IPS DF 6.9 (cell line): ENCODE data around the gene ATP6V1G2.
"Not testable (repeated sequence)": the region's sequence is repeated elsewhere in the genome, so short reads cannot be mapped to it uniquely, and the experiment has no call there.

Experiments used
- DNase-seq: peaks from one replicate; pipeline ENCODE4 v3.0.0-alpha.2; 2013; ENCODE audit warnings: low read depth, low spot score
- H3K27ac ChIP-seq: one replicate; pipeline ENCODE4 v1.5.1; 2013; ENCODE audit warnings: low read length, control low read depth
- H3K27me3 ChIP-seq: 2 replicates; pipeline ENCODE4 v1.6.1; 2013; ENCODE audit warnings: mild to moderate bottlenecking, low read length; ENCODE audit not compliant: control insufficient read depth, insufficient read depth
- H3K36me3 ChIP-seq: 2 replicates; pipeline ENCODE4 v1.6.1; 2013; ENCODE audit warnings: low read length; ENCODE audit not compliant: control insufficient read depth, insufficient read depth
- H3K4me1 ChIP-seq: 2 replicates; pipeline ENCODE4 v1.6.1; 2013; ENCODE audit warnings: low read length; ENCODE audit not compliant: control insufficient read depth, insufficient read depth
- H3K4me3 ChIP-seq: 2 replicates; pipeline ENCODE4 v1.5.1; 2013; ENCODE audit warnings: mild to moderate bottlenecking, low read length
- H3K9me3 ChIP-seq: 2 replicates; pipeline ENCODE4 v1.6.1; 2013; ENCODE audit warnings: low read length, inconsistent platforms; ENCODE audit not compliant: control insufficient read depth, insufficient read depth
- WGBS: extraction: QIAGEN DNeasy Blood & Tissue Kit; methylation state at CpG from one replicate; pipeline ENCODE4 v1.1.7; 2013; ENCODE audit warnings: mixed read lengths, missing lambda C conversion rate; ENCODE audit not compliant: insufficient read length, insufficient coverage; 5-methylcytosine and 5-hydroxymethylcytosine counted together

ATP6V1G2 gene

DNA sequence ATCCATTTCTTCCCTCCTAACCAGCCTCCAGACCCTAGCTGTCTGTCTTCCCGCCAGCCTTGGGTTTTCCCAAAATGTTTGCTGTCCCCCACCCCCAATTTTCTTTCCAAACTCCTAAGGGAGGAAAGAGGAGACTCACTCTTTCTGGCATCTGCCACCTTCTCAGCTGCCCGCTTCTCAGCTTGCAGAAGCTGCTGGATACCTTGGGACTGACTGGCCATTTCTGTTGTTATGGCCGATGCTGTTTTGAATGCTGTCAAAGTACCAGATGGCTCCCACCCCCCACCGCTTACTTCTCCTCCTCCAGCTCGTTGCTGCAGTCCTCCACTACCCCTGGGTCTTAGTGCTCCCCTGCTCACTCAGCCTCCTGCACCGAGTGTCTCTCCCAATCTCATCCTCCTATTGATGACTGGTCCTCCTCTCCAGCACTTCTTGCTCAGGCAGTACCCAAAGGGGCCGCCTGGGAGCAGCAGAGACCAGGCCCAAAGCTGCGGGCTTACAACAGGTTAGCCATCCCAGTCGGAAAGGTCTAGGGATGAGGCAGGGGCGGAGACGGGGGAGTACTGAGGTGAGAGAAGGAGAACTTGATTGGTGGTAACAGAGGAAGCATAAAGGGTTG lies at the start of gene ATP6V1G2:
TSS of gene ATP6V1G2 (minus strand) at position 270 of the 619 bp plus-strand sequence. CDS start at position 221, 49 bp downstream.
- no peak within 1 kb of the TSS for H3K27ac ChIP-seq
- no peaks in the 10 kb centered on the region for H3K27me3 ChIP-seq
- peaks cover 1% of the 10 kb centered on the region; the same call in 1 of the 2 replicates for H3K4me1 ChIP-seq
- peak within 1 kb of the TSS; percentile 34; the same call in 1 of the 2 replicates for H3K4me3 ChIP-seq
- H3K36me3 ChIP-seq, result no peaks in the 10 kb centered on the region
- H3K9me3 ChIP-seq, result no peaks in the 10 kb centered on the region
- peak; percentile 92 for DNase-seq
- WGBS, result no CpG with 5 or more reads among the region's 11 CpGs

DNA sequence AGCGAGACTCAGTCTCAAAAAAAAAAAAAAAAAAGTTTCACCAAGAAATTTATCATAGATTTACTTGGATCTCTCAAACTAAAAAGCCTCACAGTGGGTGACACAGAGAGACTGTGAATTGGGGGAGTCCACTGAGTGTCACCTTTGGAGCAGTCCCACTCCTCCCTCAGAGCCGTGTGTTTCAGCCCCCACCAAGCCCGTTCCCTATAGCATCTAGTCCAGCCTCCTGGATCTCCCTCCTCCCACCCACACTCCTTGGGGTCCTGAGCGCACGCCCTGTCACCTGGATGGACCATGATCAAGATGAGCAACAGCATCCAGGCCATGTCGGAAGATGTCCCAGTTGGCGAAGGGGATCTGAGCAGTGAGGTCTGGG lies 46.0 kb upstream of the ATP6V1G2 start:
- DNase-seq, result no peak
- WGBS, result no CpG with 5 or more reads among the region's 7 CpGs

DNA sequence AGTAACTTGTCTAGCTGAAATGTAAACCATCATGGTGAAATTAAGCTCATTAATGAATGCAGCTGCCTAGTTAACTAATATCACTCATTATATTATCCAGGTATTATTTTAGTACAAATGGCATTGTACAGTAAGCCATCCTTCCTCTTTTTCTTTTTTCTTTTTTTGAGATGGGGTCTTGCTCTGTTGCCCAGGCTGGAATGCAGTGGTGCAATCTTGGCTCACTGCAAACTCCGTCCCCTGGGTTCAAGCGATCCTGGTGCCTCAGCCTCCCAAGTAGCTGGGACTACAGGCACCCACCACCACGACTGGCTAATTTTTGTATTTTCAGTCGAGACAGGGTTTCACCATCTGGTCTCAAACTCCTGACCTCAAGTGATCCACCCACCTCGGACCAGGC lies 44.3 kb upstream of the ATP6V1G2 start:
- not testable (repeated sequence) for H3K36me3 ChIP-seq, DNase-seq, H3K4me3 ChIP-seq, H3K4me1 ChIP-seq, H3K27ac ChIP-seq, H3K27me3 ChIP-seq, H3K9me3 ChIP-seq
- WGBS, result no CpG with 5 or more reads among the region's 5 CpGs

More for the DNA sequence above, 46.0 kb upstream of the ATP6V1G2 start:
- H3K9me3 ChIP-seq, result no peaks in the 10 kb centered on the region
- H3K27me3 ChIP-seq, result no peaks in the 10 kb centered on the region
- no peaks in the 10 kb centered on the region for H3K4me1 ChIP-seq
- H3K4me3 ChIP-seq, result no peak overlapping the region
- H3K27ac ChIP-seq, result no peak overlapping the region
- H3K36me3 ChIP-seq, result no peaks in the 10 kb centered on the region

DNA sequence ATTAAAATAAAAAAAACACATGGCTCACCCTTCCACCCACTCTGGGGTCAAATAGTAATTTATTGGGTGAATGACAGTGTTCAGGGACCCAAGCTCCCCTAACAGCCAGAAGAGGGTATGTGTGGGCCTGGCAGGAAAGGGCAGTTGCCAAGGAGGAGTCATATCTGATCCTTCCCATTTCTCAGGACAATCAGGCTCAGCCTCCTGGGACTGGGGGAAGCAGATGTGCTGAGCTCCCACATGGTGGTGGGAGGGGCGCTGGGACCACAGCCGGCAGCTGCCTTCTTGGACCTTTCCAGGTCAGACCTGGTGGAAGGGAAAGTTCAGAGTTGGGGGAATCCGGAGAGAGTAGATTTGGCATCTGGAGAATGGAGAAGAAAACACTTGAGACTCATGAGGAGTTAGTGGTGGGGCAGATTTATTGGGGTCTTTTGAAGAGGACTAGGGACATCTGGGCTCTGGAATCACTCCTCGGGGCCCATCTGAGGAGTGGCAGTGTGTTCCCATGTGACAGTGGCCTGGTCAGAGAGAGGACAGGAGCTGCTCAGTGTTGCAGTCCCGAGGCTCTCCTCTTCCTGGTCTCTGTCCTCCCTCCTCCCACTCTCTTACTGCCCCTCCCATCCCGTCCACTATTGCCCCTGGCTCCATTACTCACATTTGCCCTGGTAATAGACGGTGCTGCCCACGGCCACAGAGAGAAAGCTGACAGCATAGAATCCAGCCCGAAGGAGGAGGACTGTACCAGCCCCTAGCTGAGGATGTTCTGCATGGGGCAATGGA lies 42.7 kb upstream of the ATP6V1G2 start:
- H3K4me3 ChIP-seq, result no peak overlapping the region
- no peak overlapping the region for H3K27ac ChIP-seq
- no CpG with 5 or more reads among the region's 9 CpGs for WGBS
- no peaks in the 10 kb centered on the region for H3K36me3 ChIP-seq
- no peaks in the 10 kb centered on the region for H3K27me3 ChIP-seq
- H3K4me1 ChIP-seq, result no peaks in the 10 kb centered on the region
- no peak for DNase-seq
- H3K9me3 ChIP-seq, result no peaks in the 10 kb centered on the region

DNA sequence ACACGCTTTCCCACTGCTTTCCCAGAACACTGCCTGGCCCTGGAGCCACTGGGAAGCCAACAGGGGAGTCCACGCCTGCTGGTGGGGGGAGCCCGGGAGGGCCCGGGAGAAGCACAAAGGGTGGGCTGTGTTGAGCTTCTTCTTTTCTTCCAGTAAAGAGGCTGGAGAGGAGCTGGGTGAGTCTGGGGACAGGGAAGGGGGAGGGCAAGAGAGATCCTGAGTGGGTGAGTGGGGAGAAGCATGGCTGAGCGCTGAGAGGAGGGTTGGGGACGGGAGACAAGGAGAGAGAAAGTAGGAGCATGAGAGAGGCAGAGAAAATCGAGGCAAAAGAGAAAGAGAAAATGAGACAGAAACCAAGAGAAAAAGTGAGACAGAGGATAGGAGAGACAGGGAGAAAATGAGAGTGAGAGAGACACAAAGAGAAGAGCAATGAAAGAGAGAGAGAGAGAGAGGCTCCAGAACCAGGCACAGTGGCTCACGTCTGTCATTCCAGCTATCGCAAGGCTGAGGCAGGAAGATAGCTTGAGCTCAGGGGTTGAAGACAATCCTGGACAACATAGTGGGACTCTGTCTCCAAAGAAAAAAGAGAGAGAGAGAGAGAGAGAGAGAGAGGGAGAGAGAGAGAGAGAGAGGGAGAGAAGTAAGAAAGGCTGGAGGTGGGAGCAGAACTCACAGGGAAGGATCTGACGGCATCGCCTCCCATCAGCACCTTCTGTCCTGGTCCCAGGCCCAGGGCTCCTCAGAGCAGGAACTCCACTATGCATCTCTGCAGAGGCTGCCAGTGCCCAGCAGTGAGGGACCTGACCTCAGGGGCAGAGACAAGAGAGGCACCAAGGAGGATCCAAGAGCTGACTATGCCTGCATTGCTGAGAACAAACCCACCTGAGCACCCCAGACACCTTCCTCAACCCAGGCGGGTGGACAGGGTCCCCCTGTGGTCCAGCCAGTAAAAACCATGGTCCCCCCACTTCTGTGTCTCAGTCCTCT lies 41.7 kb upstream of the ATP6V1G2 start:
- no peaks in the 10 kb centered on the region for H3K27me3 ChIP-seq

DNA sequence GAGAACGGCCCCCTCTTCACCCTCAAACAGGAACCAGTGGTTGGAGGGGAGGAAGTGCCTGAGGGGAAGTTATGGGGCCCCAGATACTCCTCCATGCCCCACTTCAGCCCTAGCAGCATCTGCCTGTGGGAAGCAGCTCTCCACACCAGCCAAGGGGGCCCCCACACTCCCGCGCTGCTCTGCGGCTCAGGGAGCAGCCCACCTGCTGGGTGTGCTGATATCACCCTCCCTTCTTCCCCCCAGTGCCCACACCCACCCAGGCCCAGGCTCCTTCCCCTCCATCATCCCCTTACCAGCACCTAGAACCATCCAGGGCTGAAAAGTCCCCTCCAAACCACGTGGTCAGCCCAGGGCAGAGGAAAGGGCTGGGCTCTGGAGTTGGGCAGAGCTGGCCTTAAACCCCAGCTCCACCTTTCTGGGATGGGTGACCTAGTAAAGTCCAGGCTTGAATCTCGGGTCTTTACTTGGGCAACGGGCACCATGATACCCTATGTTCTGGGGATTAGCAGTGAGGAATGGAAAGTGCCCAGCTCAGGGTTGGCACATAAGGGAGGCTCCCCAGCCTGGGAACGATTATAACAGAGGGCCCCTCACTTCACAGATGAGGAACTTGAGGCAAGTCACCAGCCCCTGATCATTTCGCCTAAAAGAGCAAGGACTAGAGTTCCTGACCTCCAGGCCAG lies 40.3 kb upstream of the ATP6V1G2 start:
- DNase-seq, result no peak
- no peaks in the 10 kb centered on the region for H3K9me3 ChIP-seq
- WGBS, result no CpG with 5 or more reads among the region's 9 CpGs
- H3K4me3 ChIP-seq, result no peak overlapping the region
- H3K4me1 ChIP-seq, result no peaks in the 10 kb centered on the region
- no peaks in the 10 kb centered on the region for H3K36me3 ChIP-seq
- H3K27me3 ChIP-seq, result no peaks in the 10 kb centered on the region
- no peak overlapping the region for H3K27ac ChIP-seq

More for the DNA sequence above, 41.7 kb upstream of the ATP6V1G2 start:
- Histone ChIP-seq H3K9me3 (no peaks in the 10 kb centered on the region), H3K4me1 (no peaks in the 10 kb centered on the region), H3K4me3 (no peak overlapping the region), H3K36me3 (no peaks in the 10 kb centered on the region), H3K27ac (no peak overlapping the region)
- DNase-seq, result no peak
- WGBS, result no CpG with 5 or more reads among the region's 12 CpGs

DNA sequence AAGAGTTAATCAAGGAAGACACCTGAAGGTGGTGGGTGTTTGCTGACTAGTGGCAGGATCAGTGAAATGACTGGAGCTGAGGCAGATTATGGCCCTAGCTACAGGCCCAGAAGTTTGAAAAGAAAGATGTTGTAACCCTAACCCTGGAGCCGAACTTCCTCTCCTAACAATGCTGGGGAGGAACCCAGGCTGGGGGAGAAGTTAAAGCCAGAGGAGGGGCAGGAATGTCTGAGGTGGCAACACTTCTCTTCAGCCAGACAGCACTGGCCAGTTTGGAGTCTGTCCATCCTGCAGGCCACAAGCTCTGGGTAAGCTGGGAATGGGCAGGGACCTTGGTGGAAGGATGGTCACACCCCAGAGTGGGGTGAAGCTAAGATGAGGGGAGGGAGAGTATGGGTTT lies 39.6 kb upstream of the ATP6V1G2 start, which contains the start of gene LST1:
TSS of gene LST1 (plus strand) at position 270 of the 400 bp plus-strand sequence. CDS start 1,023 bp downstream, outside the sequence.
- no peaks in the 10 kb centered on the region for H3K27me3 ChIP-seq
- no peak within 1 kb of the TSS for H3K27ac ChIP-seq
- no peaks in the 10 kb centered on the region for H3K4me1 ChIP-seq
- DNase-seq, result no peak
- WGBS, result no CpG with 5 or more reads among the region's 1 CpG
- no peak within 1 kb of the TSS for H3K4me3 ChIP-seq
- H3K36me3 ChIP-seq, result no peaks in the 10 kb centered on the region
- no peaks in the 10 kb centered on the region for H3K9me3 ChIP-seq

DNA sequence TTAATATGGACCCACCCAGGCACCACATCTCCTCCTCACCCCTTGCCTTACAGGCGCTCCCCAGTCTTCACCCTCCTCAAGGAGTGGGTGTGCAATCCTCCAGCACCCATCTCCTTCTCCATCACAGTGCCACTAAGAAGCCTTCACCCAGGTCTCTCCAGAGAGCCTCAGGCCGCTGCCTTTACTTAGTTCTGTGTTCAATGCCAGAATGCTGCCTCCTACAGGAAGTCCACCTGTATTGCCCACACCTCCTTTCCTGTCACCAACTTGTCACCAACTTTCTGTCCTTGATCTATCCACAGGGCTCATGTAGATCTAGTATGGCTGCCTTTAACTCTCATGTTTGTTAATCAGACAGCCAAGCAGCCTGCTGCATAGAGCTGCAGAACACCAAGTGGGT lies 39.1 kb upstream of the ATP6V1G2 start:
- DNase-seq, result no peak

DNA sequence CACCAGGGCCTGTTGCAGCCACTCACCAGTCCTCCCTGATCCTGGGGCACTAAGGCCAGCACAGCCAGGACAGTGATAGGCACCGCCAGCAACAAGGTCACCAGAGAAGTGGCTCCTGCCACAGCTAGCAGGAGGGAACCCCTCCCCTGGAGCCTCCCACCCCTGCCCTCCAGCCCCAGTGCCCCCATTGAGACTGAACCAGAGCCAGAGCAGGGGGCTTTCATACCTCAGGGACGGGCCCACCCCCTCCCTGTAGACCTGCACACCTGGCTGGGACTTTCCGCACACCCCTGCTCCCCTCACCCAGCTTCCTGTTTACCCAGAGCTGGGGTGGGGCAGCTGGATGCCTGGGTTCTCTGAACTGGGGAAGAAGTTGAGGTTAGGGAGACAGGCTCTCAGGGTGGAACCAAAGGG lies 35.8 kb upstream of the ATP6V1G2 start, which contains the start of gene LTB:
TSS of gene LTB (minus strand) at position 195 of the 414 bp plus-strand sequence. CDS start at position 188, 7 bp downstream.
- H3K4me1 ChIP-seq, result no peaks in the 10 kb centered on the region; the same call in 1 of the 2 replicates

More for the DNA sequence above, 39.1 kb upstream of the ATP6V1G2 start:
- no CpG with 5 or more reads among the region's 2 CpGs for WGBS
- Histone ChIP-seq H3K36me3 (no peaks in the 10 kb centered on the region), H3K27ac (no peak overlapping the region), H3K9me3 (no peaks in the 10 kb centered on the region), H3K27me3 (no peaks in the 10 kb centered on the region), H3K4me3 (no peak overlapping the region), H3K4me1 (no peaks in the 10 kb centered on the region)

More for the DNA sequence above, 35.8 kb upstream of the ATP6V1G2 start, which contains the start of gene LTB:
- DNase-seq, result no peak
- Histone ChIP-seq H3K27me3 (no peaks in the 10 kb centered on the region), H3K4me3 (peak within 1 kb of the TSS; percentile 56), H3K9me3 (no peaks in the 10 kb centered on the region), H3K36me3 (no peaks in the 10 kb centered on the region), H3K27ac (no peak within 1 kb of the TSS)
- no CpG with 5 or more reads among the region's 3 CpGs for WGBS
